GM21529 (cell line): ENCODE measurements around the gene PDLIM1.
"Not testable (repeated sequence)": the region's sequence is repeated elsewhere in the genome, so short reads cannot be mapped to it uniquely, and the experiment has no call there.

Experiments
- ATAC-seq: cut with Tn5 transposase; IDR thresholded peaks from one replicate; pipeline ENCODE4 v1.9.1; 2021; ENCODE audit not compliant: unreplicated experiment

The PDLIM1 gene

DNA sequence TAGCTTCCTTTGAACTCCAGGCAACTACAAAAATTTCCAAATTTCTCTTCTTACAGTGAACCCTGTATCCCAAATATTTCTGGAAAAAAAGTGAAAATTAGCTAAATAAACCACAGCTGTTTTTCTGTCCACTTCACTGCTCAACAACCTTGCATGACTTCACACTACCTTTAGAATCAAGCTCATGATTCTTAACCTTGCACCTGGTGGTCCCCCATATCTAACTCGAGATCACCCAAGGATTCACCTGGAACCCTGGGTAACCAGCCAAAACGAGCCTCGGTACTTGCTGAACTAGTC, 47.5 kb downstream of the PDLIM1 start:
- no peak for ATAC-seq

DNA sequence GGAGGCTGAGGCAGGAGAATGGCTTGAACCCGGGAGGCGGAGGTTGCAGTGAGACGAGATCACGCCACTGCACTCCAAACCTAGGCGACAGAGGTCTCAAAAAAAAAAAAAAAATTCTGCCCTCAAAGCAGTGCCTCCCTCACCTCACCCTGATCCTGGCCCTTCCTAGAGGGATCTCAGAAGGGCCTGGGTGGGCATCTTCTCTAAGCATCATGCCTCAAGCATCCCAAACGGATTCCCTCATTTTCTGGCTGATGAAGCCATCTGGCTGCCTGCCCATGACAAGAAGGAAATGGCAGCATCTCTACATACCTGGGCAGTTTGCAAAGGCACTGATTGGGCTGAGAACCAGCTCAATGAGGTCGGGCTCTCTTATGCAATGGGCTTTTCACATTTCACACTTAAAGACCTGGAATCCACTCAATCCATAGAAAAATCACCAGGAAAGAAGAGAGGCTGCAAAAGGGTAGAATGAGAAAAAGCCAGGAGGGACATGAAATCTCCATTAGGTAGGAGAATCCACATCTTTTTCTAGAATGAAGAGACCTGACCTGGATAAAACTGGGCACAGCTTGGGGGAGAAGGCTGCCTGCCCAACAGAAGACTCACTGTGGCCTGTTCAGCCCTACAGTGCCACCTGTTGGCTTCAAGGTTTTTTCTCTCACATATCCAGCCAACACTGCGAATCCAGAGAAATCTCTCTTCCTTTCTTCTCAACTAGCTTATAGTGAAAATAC, 48.1 kb downstream of the PDLIM1 start:
- ATAC-seq, result no peak

DNA sequence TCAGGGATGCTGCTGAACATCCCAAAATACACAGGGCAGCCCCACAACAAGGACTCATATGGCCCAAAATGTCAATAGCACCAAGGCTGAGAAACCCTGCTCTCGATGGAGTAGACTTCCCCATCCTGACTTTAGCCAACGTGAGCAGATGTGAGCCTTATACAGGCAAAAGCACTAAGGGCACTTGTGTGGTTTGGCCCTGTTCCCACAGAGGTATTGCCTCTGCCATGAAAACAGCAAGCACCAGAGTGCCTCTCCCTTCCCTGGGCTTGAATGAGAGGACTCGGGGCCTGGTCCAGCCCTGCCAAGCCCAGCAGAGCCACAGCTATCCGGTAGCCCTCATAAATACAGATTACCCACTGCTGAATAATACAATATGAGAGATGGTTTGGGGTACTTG, 49.3 kb downstream of the PDLIM1 start:
- no peak for ATAC-seq

DNA sequence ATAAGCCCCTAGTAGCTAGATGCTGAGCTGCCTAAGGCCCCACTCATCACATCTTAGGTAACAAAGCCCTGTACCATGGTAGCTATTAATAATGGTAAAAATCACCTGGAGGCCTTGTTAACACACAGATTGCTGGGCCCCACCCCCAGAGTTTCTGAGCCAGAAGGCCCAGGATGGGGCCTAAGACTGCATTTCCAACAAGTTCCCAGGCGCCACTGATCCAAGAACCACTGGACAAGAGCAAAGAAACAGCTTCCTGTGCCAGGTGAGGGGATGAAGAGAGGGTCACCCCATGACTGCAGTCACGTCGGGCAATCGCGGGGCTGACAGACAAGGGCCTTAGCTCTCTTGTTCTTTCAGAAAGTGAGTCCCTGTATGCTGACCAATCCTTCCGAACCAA, 50.0 kb downstream of the PDLIM1 start:
- no peak for ATAC-seq

DNA sequence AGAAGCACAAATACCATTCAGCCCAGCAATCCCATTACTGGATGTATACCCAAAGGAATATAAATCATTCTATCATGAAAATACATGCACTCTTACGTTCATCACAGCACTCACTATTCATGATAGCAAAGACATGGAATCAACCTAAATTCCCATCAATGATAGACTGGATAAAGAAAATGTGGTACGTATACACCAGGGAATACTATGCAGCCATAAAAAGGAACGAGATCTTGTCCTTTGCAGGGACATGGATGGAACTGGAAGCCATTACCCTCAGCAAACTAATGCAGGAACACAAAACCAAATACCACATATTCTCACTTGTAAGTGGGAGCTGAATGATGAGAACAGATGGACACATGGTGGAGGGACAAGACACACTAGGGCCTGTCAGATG, 50.7 kb downstream of the PDLIM1 start:
- not testable (repeated sequence) for ATAC-seq

DNA sequence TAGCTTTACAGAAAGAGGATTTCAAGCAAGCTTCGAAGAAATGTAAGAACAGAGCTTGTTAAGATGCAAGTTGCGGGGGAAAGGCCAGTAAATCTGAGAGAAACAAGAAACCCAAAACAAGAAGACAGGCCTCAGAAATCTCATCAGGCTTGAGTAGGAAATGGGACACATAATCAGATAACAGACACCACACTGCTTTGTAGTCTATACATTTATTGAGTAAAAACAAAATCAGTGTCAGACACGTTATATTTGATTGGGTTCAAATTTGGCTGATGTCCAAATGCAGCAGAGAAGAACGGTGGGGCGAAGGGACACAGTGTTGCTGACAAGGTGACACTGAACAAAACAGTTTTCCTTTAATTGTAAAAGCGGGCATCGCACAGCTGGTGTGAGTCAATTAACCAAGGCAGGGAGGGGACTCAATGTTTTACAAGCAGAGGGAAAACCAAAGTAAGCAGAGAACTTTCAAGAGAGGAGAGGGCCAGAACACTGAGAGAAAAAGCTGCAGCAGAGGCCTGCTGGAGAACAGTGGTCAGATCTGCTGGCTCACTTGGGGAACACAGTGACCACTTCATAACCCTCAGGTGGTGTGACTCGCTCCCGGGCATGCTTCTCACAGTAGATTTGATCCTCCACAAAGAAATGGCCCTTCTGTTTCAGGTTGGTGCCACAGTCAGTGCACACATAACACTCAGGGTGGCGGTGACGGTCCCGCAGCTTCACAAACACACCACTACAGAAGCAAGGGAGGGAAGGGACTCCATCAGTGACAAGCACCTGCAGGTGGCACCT, 53.2 kb downstream of the PDLIM1 start:
- no peak for ATAC-seq

DNA sequence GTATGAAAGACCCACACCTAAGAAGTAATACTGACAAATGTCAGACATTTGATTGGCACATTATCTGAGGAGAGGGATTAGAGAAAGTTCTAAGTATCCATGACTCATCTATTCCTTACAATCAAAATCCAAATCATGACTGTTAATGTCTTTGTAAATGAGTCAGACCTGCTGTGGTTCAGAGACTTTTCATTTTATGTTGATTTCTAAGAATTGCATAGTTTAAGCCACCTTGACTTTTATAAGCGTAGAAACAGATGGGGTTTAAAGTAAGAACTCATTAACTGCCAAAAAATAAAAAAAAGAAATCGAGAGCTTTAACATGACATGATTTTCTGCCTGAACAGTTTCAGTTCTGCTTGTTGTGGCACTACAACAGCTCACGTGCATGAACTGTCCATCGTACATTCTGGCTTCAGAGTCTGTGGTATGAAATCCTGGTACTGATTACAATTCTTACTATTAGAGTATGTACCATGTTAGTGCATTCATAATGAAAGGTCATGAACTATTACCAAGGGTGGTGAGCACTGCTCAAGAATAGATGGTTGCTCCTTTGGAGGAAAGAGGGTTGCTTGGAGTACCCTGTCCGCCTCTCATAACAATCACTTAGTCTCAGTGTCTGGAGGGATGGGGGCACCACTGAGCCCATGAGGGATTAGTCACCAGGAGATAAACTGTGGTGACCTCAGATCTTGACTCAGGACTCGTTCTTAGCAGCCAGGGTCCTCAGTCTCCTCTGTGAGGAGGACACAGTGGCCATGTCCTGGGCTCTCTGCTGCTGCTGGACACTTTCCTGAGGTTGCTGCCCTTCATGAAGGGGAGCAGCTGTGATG, 54.5 kb downstream of the PDLIM1 start:
- peak; percentile 98 for ATAC-seq

DNA sequence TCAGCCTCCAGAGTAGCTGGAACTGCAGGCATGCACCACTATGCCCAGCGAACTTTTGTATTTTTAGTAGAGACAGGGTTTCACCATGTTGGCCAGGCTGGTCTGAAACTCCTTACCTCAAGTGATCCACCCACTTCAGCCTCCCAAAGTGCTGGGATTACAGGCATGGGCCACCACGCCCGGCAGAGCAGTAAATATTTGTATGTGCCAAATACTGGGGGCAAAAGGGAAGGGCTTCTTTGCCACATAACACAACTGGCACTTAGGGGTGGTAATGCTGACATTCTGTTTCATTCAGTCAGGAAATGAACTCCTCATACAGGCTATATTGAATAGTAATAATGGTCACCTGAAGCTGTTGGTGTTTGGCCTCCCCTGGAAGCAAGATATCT, 55.1 kb downstream of the PDLIM1 start:
- no peak for ATAC-seq

DNA sequence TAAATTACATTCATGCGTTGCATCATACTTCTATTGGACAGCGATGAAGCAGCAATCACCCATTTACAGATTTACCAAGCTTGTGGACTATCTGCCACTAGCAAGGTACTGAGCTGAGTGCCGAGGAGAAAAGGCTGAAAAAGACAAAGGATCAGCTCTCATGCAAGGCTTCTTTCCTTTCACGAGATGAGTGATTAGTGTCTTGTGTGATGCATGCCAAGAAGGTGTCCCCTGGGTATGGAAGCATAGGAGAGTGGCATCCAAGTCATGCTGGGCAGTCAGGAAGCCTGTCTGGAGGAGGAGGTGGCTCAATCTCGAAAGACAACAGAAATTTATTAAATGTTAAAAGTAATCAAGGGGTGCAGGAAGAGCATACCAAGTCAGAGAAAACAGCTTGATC, 55.9 kb downstream of the PDLIM1 start:
- ATAC-seq, result no peak

DNA sequence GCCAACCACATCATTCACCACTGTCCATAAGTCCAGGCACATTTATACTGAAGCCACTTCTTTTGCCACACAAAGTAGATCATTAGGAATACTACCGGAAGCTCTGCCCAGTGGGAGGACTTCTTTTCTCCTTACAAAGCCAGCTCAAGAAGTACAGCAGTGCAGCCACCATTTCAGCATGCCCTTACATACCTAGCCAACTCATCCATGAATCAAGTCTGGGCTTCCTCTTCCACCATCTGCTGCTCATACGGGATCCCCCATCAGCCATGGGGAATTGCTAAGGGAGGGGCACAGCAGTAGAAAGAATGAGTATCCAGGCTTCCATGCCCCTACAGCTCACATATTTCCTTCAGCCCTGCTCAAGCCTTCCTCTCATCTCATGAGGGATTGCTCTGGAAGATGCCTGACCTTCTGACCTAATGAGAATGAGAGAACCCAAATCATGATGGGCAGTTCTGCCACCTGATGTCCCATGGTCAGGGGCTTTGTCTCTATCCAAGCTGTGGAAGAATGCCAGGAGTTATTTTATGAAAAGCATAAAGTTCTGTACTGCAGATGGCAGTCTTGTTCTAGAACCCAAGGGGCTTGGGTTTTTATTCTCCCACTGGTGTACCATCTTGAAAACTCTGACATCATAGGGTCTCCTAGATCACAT, 57.3 kb downstream of the PDLIM1 start:
- ATAC-seq, result no peak

DNA sequence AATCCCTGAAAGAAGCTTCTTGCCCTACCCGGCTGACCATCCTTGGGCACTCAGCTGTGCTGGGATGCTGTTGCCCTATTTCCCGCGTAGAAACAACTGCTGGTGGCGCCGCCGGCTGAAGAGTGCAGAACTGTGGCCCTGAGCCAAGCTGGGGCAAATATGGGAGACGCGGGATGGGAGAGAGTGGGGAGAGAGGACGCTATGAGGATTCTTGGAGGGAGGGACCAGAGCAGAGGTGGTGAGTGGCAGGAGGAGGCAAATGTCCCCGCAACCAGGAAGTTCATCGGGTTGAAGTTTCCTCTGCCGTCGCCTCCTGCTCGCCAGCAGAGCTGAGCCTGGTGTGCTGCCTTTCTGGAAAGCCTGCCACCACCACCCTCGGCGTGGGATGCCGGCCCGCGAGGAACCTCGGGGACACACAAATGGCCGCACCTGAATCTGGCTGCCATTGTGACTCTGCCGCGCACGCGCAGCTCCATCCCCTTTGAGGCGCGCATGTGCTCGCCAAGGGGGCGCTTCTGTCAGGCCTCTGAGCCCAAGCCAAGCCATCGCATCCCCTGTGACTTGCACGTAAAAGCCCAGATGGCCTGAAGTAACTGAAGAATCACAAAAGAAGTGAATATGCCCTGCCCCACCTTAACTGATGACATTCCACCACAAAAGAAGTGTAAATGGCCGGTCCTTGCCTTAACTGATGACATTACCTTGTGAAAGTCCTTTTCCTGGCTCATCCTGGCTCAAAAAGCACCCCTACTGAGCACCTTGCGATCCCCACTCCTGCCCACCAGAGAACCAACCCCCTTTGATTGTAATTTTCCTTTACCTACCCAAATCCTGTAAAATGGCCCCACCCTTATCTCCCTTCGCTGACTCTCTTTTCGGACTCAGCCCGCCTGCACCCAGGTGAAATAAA, 59.9 kb downstream of the PDLIM1 start:
- ATAC-seq, result not testable (repeated sequence)

DNA sequence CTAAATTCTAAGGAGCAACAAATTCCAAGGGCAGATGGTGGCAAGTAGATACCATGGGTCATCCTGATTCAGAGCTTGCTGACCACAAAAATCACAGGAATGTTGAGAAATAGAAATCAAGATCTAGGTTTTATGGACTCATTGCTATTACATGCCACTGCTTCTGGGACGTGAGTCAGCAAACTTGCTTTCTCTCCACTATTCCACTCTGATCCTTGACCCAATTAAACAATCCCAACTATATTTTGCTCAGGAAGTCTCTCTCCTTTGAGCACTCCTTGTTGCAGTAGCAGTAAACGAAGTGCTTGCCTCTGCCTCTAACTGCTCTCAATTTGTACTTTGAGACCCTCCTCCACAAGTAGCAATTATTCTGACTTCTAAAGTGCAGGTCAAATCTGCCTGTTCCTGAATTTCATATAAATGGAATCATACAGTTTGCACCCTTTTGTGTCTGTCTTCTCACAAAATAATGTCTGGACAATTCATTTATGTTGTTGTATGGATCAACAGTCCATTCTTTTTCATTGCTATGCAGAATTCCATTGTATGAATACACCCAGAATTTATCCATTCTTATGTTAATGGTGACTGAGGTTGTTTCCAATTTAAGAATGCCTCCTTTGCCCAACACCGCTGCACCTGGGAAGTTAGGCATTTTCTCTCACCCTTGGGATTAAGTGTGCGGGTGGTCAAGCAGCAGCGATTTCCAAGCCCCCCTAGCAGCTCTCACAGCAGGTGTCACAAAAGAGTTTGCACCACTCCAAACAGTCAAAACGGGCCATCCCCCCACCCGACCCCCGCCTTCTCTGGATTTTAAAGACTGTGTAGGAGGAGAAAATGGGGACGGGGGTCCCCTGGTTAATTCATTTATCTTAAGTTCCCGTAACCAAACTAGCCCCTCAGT, 60.8 kb downstream of the PDLIM1 start:
- no peak for ATAC-seq

DNA sequence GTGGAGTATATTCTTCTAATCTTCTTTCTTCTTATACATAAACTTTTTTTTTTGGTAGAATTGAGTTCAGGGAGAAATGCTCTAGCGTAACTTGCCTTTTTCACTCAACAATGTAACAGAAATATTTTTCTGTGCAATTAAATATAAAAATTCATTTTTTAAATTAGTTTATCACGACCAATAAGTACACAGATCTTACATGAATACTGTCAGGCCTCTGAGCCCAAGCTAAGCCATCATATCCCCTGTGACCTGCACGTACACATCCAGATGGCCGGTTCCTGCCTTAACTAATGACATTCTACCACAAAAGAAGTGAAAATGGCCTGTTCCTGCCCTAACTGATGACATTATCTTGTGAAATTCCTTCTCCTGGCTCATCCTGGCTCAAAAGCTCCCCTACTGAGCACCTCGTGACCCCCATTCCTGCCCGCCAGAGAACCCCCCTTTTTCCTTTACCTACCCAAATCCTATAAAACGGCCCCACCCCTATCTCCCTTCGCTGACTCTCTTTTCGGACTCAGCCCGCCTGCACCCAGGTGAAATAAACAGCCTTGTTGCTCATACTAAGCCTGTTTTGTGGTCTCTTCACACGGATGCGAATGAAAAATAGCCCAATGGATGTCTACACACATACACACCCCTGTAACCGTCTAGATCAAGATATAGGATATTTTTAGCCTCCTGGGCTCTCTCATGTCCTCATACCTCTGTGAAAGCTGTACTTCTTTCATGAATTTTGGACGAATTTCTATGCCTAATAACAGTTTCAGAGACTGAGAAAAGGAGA, 61.7 kb downstream of the PDLIM1 start:
- ATAC-seq, result not testable (repeated sequence)

DNA sequence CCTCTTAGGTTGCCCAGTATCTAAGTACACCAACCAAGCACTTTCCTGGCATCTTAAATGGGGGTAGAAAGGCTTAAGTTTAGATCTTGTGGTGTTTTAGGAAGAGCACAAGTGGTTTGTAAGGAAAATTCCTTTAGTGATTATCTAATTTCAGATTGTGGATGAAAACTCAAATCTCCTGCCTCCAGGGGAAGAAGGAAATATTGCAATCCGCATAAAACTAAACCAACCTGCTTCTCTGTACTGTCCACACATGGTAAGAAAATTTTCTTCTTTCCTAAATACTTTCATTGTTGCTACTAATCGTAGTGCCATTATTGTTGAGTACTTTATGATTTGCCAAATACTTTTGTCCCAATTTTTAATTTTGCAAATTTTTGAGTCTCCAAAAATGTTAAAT, 65.7 kb downstream of the PDLIM1 start:
- ATAC-seq, result no peak

DNA sequence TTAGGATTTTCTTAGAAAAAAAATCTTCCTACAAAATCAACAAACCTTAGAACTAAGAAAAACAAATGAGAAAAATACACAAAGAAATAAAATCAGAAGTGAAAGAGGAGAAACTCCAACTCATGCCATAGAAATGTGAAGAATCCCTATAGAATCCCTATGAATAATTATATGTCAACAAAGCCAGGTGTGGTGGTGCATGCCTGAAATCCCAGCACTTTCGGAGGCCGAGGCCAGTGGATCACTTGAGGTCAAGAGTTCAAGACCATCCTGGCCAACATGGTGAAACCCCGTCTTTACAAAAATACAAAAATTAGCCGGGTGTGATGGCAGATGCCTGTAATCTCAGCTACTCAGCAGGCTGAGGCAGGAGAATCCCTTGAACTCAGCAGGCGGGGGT, 69.7 kb downstream of the PDLIM1 start:
- ATAC-seq, result no peak

DNA sequence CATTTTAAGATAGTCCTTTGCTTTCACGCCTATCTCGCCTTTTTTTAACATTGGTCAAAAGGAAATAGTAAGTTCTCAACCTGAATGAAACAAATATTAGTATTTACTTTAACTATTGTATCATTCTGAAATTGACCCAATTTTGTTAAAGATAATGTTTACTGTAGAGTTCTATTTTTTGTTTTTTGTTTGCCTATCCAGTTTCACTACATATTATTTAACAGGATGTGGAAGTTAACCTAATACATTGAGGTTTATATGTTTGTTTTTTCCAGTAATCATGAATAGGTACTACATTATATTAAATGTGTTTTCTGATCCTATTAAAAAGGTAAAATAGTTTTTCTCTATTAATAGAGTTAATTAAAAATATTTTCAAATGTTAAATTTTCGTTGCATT, 70.3 kb downstream of the PDLIM1 start:
- no peak for ATAC-seq

DNA sequence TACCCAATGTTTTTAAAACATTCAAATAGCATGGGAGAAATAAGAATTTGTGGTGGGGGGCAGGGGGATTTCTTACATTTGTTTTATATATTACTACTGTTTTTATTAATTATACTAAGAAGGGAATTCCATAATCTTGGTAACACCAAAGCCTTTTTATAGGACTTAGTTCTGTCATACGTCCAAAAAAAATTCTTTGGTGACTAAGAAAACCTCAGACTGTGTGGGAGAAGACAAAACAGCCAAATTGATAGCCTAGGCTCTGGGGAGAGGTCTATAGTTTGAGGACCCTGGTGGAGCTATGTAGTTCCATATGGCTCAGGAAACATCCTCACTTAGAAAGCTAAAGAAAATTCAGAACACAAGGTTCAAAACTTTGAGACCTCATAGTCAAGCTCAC, 73.3 kb downstream of the PDLIM1 start:
- ATAC-seq, result no peak

DNA sequence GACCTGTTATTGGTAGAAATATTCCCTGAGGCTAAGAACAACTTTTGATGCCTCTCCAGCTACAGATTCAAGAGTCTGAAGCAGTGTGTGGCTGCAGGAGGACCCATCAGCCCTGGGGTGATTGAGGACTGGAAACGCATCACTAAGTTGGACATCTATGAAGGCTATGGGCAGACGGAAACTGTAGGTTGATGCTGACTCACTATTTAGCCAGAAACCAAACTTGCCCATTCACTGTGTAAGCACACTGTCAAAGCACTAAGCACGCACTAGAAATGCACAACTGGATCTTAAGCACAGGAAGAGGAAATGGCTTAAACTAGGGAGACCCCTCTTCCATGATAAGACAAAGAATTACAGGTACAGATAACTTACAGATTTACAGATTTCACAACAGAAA, 76.0 kb downstream of the PDLIM1 start:
- ATAC-seq, result peak; percentile 87

DNA sequence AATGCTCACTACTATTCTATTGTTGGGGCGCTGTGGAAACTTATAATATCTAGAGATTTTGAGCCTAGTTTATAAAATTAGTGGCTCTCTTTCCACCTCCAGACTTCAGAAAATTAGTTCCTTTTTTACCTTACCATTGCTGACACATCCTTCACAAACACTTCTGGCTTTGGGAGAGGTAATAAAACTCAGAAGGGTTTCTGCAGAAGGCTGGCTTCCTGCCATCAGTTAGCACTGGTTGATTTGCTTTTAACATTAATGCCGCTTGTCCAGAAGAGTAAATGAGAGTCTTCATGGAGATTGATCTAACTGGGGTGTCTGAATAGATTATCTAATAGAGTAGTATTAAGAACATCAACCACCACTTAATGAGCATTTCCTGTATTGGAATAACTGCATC, 76.4 kb downstream of the PDLIM1 start:
- ATAC-seq, result no peak
